CD1c-positive myeloid dendritic cell (primary cell): ENCODE data around the gene PPP1R9B.

Experiments
- DNase-seq: peaks from one replicate; pipeline ENCODE4 v3.0.0-alpha.2; 2016; ENCODE audit errors: extremely low spot score

The PPP1R9B gene

GRCh38 chr17:50155115-50155819 lies 4.8 kb upstream of the PPP1R9B start:
- no peak for DNase-seq

- DNase-seq: no peak
Observed at GRCh38 chr17:50154604-50155003, 4.1 kb upstream of the PPP1R9B start.

- DNase-seq: peak; percentile 27
Observed at GRCh38 chr17:50153650-50154575, 3.4 kb upstream of the PPP1R9B start.

GRCh38 chr17:50152736-50153135 lies 2.3 kb upstream of the PPP1R9B start:
- no peak for DNase-seq

GRCh38 chr17:50151937-50152547 lies 1.6 kb upstream of the PPP1R9B start:
- DNase-seq: peak; percentile 65

- DNase-seq: peak; percentile 93
Observed at GRCh38 chr17:50151041-50151936, 812 bp upstream of the PPP1R9B start.

DNA sequence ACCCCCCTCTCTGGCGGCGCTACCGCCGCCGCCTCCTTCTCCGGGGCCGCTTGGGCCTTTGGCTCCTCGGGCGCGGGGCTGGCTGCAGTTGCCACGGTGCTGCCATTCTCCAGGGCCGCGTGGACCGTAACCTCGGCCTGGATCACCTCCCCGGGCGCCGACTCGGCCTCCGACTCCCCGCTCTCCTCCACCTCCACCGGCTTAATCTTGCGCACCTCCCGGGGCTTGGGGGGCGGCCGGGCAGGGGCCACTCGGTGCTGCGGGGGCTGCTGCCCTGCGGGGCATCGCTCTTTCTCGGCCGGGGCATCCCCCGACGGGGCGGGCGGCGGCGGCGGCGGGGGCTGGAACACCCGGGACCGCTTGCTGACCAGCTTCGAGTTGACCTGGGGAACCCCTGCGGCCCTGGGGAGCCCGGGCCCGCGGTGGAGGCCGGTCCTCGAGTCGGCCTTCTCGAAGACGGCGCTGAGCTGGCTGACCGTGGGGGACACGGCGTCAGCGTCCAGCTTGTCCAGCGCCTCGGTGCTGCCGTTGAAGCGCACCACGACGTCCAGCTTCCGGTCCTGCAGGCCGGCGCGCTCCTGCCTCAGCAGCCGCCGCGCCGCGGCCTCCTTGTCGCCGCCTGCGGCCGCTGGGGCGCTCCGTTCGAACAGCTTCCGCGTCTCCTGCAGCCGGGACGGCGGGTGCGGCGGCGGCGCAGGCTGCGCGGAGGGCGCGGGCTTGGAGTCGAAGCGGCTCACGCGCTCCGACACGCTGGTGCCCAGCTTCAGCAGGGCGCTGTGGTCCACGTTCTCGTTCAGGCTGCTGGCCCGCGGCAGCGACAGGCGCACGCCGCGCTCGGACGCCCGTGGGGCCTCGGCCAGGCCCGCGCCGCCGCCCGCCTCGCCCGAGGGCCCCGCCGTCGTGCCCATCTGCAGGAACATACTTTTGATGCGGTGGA lies 792 bp downstream of the PPP1R9B start:
- peak; percentile 59 for DNase-seq

GRCh38 chr17:50149091-50149416 lies 1.4 kb downstream of the PPP1R9B start:
- DNase-seq: no peak

GRCh38 chr17:50148226-50149090 lies 2.0 kb downstream of the PPP1R9B start:
- DNase-seq: peak; percentile 94

DNA sequence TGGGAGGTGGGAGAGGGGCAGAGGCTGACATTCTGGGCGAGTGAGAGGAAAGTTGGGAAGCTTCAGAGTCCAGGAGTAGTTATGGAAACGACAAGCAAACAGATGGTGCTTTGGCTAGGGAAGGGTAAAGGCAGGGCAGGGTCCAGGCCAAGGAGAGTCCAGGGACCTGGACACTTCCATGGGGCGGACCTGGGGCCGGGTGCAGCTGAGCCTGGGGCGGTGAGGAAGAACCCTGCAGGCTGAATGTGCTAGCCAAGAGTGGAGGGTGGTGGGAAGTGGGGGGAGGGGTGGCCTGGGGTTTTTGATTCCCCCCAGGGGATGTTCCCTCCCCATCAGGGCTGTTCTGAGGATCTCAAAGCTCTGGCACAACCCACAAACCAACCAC lies 2.6 kb downstream of the PPP1R9B start:
- no peak for DNase-seq

- no peak for DNase-seq
Observed at GRCh38 chr17:50146927-50147665, 3.4 kb downstream of the PPP1R9B start.

DNA sequence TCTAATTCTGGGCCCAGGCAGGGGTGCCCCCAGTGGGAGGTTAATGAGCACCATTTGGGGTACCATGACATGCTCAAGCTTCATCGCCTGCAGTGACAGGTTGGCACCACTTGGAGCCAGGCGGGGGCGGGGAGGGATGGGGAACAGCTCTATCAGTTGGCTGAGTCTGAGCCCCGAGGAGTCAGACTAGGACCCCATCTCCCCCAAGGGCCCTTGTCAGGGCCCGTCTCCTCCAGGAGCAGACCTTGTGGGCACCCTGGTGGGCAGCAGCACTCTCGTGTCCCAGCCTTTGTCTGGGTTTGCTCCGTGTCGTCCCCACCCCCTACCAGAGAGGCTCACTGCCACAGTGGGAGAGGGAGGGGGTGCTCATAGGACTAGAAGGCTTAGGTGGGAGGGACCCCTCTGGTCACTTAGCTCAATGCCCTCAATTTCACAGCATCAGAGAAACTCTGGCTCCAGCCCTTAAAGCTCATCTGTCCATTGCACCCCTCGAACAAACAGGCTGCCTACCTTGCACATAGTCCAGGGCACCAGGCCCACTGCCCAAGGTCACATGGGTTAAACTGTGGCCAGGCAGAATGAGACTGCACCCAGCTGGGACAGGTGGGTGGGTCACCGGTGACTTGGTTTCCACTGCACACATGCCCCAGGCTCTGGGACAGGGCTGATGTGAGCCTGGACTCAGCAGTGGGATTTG lies 4.1 kb downstream of the PPP1R9B start:
- no peak for DNase-seq

GRCh38 chr17:50145532-50146229 lies 4.8 kb downstream of the PPP1R9B start:
- no peak for DNase-seq

- DNase-seq: no peak
Observed at GRCh38 chr17:50144845-50145531, 5.5 kb downstream of the PPP1R9B start.

DNA sequence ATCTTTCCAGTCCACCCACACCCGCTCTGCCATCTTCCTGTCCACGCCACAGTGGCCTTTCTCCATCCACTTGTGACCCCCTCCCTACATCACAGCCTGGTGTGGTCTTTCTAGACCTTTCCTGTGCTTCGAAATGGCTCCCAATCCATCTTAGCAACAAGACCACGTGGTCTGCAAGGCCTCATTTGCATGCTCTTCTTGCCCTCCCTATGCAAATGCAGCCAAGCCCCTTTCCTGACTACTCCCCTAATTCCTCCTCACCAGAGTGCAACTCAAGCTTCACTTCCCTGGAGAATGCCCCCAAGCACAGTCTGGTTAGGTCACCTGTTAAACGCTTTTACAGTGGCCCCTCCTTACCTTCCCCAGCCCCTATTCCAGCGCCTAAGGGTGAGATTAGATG lies 6.1 kb downstream of the PPP1R9B start:
- DNase-seq: no peak

DNA sequence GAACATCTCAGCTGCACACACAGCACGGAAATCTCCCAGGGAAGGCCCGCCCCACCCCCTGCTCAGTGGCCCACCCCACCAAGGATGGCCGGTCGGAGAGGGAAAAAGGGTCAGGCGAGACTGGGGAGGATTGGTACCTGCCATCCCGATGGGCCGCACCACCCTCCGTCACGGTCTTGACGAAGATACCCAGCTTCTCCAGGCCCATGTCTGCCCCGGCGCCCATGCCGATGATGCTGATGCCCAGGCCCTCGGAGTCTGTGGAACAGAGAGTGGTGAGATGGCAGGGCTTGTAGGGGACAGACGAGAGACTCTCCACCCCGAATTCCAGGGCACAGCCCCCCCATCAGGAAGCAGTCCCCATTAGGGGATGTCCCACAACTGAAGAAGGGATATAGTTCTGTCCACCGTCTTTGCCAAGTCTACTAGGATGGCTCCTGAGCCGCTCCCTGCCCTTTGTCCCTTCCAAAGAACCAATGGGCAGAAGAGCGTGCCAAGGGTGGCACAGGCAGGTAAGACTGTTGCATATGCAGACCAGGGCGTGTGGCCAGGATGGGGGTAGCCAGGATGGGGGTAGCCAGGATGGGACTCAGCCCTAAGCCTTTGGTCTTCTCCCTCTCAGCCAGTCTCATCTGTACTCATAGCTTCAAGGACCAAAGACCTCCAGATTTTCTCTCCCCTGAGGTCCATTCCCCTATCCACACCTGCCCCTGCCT lies 6.9 kb downstream of the PPP1R9B start:
- no peak for DNase-seq
